NCI-H2029 treated with DMSO at 0.1 percent for 48 hours (cell line): ENCODE results near the gene RPL36A.

Experiments used
- DNase-seq: peaks from one replicate; lab custom pipeline; 2025; lab: John Stamatoyannopoulos, UW

The RPL36A gene

GRCh38 chrX:101390664-101391525 is at the start of gene RPL36A:
Gene RPL36A, plus strand, starts transcription at chrX:101391011. Its CDS starts 33 bp downstream, at chrX:101391044.
- peak; percentile 52 for DNase-seq

GRCh38 chrX:101347859-101348451 is 42.9 kb upstream of the RPL36A start:
- no peak for DNase-seq

- DNase-seq = peak; percentile 49
Observed at GRCh38 chrX:101348452-101349192, 42.2 kb upstream of the RPL36A start, which contains the start of gene TIMM8A. Gene TIMM8A, minus strand, starts transcription at chrX:101348742. Its CDS starts 78 bp downstream, at chrX:101348664.

- DNase-seq = no peak
Observed at GRCh38 chrX:101349193-101349562, 41.6 kb upstream of the RPL36A start.

GRCh38 chrX:101357166-101357795 is 33.5 kb upstream of the RPL36A start:
- DNase-seq = no peak

- no peak for DNase-seq
Observed at GRCh38 chrX:101359966-101360365, 30.8 kb upstream of the RPL36A start.

- DNase-seq = no peak
Observed at GRCh38 chrX:101360390-101360789, 30.4 kb upstream of the RPL36A start.

- no peak for DNase-seq
Observed at GRCh38 chrX:101362116-101362515, 28.7 kb upstream of the RPL36A start.

GRCh38 chrX:101362757-101363156 is 28.1 kb upstream of the RPL36A start:
- no peak for DNase-seq

GRCh38 chrX:101365301-101365795 is 25.5 kb upstream of the RPL36A start:
- DNase-seq = no peak

- DNase-seq = no peak
Observed at GRCh38 chrX:101368800-101369199, 22.0 kb upstream of the RPL36A start.

- DNase-seq = no peak
Observed at GRCh38 chrX:101369687-101370086, 21.1 kb upstream of the RPL36A start.

- no peak for DNase-seq
Observed at GRCh38 chrX:101370888-101371504, 19.8 kb upstream of the RPL36A start.

- DNase-seq = no peak
Observed at GRCh38 chrX:101377547-101377946, 13.3 kb upstream of the RPL36A start.

GRCh38 chrX:101383679-101384205 is 7.1 kb upstream of the RPL36A start:
- no peak for DNase-seq

- DNase-seq = no peak
Observed at GRCh38 chrX:101385026-101385684, 5.7 kb upstream of the RPL36A start.

- no peak for DNase-seq
Observed at GRCh38 chrX:101385795-101386541, 4.8 kb upstream of the RPL36A start, which contains the start of gene BTK. Gene BTK, minus strand, starts transcription at chrX:101386191. Its CDS starts 10,907 bp downstream, at chrX:101375284.

- no peak for DNase-seq
Observed at GRCh38 chrX:101386542-101386885, 4.3 kb upstream of the RPL36A start.

- no peak for DNase-seq
Observed at GRCh38 chrX:101388604-101389003, 2.2 kb upstream of the RPL36A start.

GRCh38 chrX:101391831-101392230 is 1.0 kb downstream of the RPL36A start:
- DNase-seq = no peak
